T47D (cell line): ENCODE data around the gene ADAM15.

Experiments used
- DNase-seq, 2 experiments: peaks; one replicate each; pipeline versions ENCODE4 v3.0.0 to v3.0.0-alpha.2; 2011 to 2012; ENCODE audit warnings: low read depth in 1 of 2, low spot score in 1 of 2
- JUND ChIP-seq: IDR thresholded peaks from 2 replicates; pipeline ENCODE4 v1.6.1; 2012; ENCODE audit warnings: low read depth
- in situ Hi-C: cut with HindIII; loops from 2 replicates; pipeline ENCODE4 v1.10.0; 2016; ENCODE audit warnings: low sequenced_read_pairs, low pct_unique_long_range_greater_than_20kb

ADAM15 gene

GRCh38 chr1:155008015-155008941 lies 42.8 kb upstream of the ADAM15 start:
- DNase-seq = peak; percentile 60 to 80
- TF ChIP-seq JUND = no peak
- in situ Hi-C loops = no loop called here

DNA sequence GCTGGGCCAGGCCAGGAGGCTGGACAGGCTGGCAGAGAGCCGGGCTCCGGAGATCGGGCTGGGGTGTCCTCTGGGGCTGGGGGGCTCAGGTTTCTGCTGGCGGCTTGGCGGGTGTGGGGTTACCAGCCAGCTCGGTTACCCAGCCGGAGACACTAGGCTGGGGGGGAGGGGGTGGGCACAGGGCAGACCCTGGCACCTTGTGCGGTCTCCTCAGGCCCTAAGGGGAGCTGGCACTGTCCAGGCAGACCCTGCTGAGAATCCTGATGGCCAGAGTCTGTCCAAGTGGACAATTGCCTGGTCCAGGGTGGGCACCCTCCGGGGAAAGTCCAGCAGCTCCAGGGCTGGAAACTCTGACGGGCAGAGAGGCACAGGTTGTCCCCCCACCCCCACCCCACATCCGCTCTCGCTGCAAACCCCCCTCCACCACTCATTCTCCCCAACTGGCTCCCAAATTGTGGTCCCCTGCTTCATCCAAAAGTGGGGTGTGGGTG lies 41.9 kb upstream of the ADAM15 start:
- in situ Hi-C loops = no loop called here
- no peak for TF ChIP-seq JUND
- DNase-seq = no peak

DNA sequence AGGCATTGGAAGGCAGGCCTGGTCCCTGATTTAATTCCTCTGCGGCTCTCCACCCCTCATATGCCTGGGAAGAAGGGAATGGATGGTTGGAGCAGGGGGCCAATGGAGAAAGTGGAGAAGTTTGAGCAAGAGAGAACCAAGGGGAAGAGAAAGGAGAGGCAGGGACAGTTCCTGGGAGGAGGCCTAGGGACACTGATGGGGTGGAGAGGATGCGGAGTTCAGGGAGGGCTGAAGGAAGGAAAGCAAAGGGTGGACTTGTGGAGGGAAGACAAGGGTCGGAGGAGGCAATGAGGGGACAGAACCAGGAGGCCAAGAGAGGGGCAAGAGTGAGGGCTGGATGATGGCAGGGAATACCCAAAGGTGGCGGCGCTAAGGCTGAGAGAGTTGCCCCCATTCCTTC lies 41.4 kb upstream of the ADAM15 start:
- in situ Hi-C loops = no loop called here
- no peak for DNase-seq
- no peak for TF ChIP-seq JUND

- TF ChIP-seq JUND = no peak
- DNase-seq = no peak
- in situ Hi-C loops = no loop called here
These were observed 40.8 kb upstream of the ADAM15 start for GRCh38 chr1:155010211-155010918.

DNA sequence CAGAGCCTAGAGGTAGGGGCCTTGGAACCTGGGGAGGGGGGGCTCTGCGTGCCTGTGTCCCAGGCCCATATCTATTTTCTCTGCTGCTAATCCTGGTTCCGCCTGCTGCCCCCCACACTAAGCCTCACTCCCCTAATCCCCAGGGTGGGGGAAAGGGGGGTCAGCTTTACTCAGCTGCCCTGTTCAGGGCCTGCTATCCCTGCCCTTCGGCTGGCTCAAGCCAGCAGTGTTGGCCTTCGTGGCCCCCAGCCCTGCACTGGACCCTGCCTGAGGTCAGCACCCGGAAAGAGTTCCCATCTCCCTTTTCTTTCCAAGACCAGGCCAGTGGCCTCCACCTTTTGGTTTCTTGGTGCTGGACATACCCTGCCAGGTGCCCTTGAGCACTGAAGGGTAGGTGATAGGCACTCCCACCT lies 40.1 kb upstream of the ADAM15 start:
- TF ChIP-seq JUND = no peak
- no peak for DNase-seq
- in situ Hi-C loops = no loop called here

- in situ Hi-C loops = no loop called here
- DNase-seq = peak in 1 of 2 experiments; percentile 64
- TF ChIP-seq JUND = no peak
These were observed 39.6 kb upstream of the ADAM15 start for GRCh38 chr1:155011437-155012025.

- DNase-seq = peak; percentile 66 to 96
- in situ Hi-C loops = no loop called here
- TF ChIP-seq JUND = no peak
These were observed 39.0 kb upstream of the ADAM15 start for GRCh38 chr1:155012026-155012546.

GRCh38 chr1:155012776-155013602 lies 38.1 kb upstream of the ADAM15 start:
- no peak for TF ChIP-seq JUND
- in situ Hi-C loops = no loop called here
- DNase-seq = no peak

GRCh38 chr1:155013632-155014031 lies 37.5 kb upstream of the ADAM15 start:
- DNase-seq = no peak
- TF ChIP-seq JUND = no peak
- in situ Hi-C loops = no loop called here

DNA sequence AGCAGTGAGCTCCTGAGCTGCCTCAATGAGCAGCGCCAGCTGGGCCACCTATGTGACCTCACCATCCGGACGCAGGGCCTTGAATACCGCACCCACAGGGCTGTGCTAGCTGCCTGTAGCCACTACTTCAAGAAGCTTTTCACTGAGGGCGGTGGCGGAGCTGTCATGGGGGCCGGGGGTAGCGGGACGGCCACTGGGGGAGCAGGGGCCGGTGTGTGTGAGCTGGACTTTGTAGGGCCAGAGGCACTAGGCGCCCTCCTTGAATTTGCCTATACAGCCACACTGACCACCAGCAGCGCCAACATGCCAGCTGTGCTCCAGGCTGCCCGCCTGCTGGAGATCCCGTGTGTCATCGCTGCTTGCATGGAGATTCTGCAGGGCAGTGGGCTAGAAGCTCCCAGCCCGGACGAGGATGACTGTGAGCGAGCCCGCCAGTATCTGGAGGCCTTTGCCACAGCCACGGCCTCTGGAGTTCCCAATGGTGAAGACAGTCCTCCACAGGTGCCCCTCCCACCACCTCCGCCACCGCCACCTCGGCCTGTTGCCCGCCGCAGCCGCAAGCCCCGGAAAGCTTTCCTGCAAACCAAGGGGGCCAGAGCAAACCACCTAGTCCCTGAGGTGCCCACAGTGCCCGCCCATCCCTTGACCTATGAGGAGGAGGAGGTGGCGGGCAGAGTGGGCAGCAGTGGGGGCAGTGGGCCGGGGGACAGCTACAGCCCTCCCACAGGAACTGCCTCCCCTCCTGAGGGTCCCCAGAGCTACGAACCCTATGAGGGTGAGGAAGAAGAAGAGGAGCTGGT lies 36.2 kb upstream of the ADAM15 start:
- in situ Hi-C loops = no loop called here
- TF ChIP-seq JUND = no peak
- DNase-seq = no peak

DNA sequence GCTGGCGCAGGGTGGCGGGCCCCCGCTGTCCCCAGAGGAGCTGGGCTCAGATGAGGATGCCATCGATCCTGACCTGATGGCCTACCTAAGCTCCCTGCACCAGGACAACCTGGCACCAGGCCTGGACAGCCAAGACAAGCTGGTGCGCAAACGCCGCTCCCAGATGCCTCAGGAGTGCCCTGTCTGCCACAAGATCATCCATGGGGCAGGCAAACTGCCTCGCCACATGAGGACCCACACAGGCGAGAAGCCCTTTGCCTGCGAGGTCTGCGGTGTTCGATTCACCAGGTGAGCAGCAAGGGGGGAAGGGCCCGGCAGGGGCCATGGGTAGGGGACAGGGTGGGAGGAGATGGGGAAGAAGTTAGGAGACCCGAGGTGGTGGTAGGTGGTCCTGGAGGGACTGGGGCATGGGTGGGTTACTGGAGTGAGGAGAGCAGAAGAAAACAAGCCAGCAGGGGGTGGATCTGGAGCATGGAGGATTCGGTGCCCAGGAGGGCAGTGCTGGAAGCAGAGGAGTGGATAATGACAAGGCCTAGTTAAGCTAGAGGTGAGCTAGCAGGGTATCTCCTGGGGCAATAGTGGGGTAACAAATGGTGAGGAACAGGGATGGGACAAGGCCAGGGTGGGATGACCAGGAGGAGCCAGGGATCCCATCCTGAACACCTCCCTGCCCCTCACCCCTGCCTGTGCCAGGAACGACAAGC lies 35.4 kb upstream of the ADAM15 start:
- no peak for DNase-seq
- no peak for TF ChIP-seq JUND
- in situ Hi-C loops = no loop called here
